Thymus (tissue), 14 donors: ENCODE data around the gene STXBP4. TPM values are rescaled to one million over a fixed set of nuclear protein-coding genes. Genes with fewer than 3 reads are reported as not detected.
A peak's percentile ranks its signal among the peaks of the same experiment; 100 is the strongest.

Source experiments
- DNase-seq, 9 donors: peaks; one replicate each; pipeline ENCODE4 v3.0.0-alpha.2; 2013; ENCODE audit warnings: low spot score in 9 of 9, low read depth in 6 of 9, missing footprints in 1 of 9
- H3K27ac ChIP-seq, 2 donors: one replicate each; pipeline ENCODE4 v1.5.1; 2013; ENCODE audit warnings: control low read depth in 1 of 2, low read depth in 1 of 2, low read length in 1 of 2, mild to moderate bottlenecking in 1 of 2, moderate library complexity in 1 of 2
- H3K27me3 ChIP-seq, 2 donors: one replicate each; pipeline ENCODE4 v1.5.1; 2013; ENCODE audit warnings: low read length in 1 of 2; ENCODE audit not compliant: control insufficient read depth in 2 of 2, insufficient read depth in 1 of 2
- H3K36me3 ChIP-seq, 2 donors: one replicate each; pipeline ENCODE4 v1.5.1; 2013; ENCODE audit warnings: low read length in 1 of 2, mild to moderate bottlenecking in 1 of 2, moderate library complexity in 1 of 2; ENCODE audit not compliant: control insufficient read depth in 2 of 2, insufficient read depth in 2 of 2
- H3K4me1 ChIP-seq, 2 donors: one replicate each; pipeline ENCODE4 v1.5.1; 2013; ENCODE audit warnings: low read length in 2 of 2; ENCODE audit not compliant: control insufficient read depth in 2 of 2, insufficient read depth in 2 of 2
- H3K4me3 ChIP-seq, 2 donors: one replicate each; pipeline ENCODE4 v1.5.1; 2013; ENCODE audit warnings: low read length in 2 of 2, control low read depth in 1 of 2, mild to moderate bottlenecking in 1 of 2
- H3K9me3 ChIP-seq, 2 donors: one replicate each; pipeline ENCODE4 v1.5.1; 2013; ENCODE audit warnings: low read length in 1 of 2, mild to moderate bottlenecking in 1 of 2; ENCODE audit not compliant: control insufficient read depth in 2 of 2, insufficient read depth in 1 of 2
- WGBS: extraction: QIAGEN DNeasy Blood & Tissue Kit; methylation state at CpG from one replicate; pipeline ENCODE4 v1.1.7; 2013; 5-methylcytosine and 5-hydroxymethylcytosine counted together
- long read RNA-seq, 10 donors: transcript quantifications; one replicate each; lab custom pipeline, GENCODE V29; 2026
- polyA plus RNA-seq: library from polyadenylated mRNA; stranded (reverse); fragments of 200-250 nt; gene quantifications from one replicate; pipeline ENCODE4 v1.2.3, GENCODE V29; 2013
- total RNA-seq: library from RNA; stranded (reverse); fragments of 120-200 nt; gene quantifications from one replicate; pipeline ENCODE4 v1.2.4, GENCODE V29; 2013
- donor health status: healthy.

Gene STXBP4, protein sequence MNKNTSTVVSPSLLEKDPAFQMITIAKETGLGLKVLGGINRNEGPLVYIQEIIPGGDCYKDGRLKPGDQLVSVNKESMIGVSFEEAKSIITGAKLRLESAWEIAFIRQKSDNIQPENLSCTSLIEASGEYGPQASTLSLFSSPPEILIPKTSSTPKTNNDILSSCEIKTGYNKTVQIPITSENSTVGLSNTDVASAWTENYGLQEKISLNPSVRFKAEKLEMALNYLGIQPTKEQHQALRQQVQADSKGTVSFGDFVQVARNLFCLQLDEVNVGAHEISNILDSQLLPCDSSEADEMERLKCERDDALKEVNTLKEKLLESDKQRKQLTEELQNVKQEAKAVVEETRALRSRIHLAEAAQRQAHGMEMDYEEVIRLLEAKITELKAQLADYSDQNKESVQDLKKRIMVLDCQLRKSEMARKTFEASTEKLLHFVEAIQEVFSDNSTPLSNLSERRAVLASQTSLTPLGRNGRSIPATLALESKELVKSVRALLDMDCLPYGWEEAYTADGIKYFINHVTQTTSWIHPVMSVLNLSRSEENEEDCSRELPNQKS
- total RNA-seq (7.3 TPM), polyA plus RNA-seq (1.9 TPM)
- long read RNA-seq, donor 1: 0 reads
- long read RNA-seq, donor 2: 0 reads
- long read RNA-seq, donor 3, partial matches to known transcripts: 0 of 2 reads
- long read RNA-seq, donor 3, other reads (novel, unspliced or antisense): 0 of 2 reads
- long read RNA-seq, donor 4: 0 reads
- long read RNA-seq, donor 5, full-length matches to known transcripts: 1 of 1 reads
- long read RNA-seq, donor 5, partial matches to known transcripts: 0 of 1 reads
- long read RNA-seq, donor 5, other reads (novel, unspliced or antisense): 0 of 1 reads
- long read RNA-seq, donor 6: 0 reads
- long read RNA-seq, donor 7: 0 reads
- long read RNA-seq, donor 8: 0 reads
- long read RNA-seq, donor 9, partial matches to known transcripts: 0 of 1 reads
- long read RNA-seq, donor 9, other reads (novel, unspliced or antisense): 0 of 1 reads
- long read RNA-seq, donor 10: 0 reads

DNA sequence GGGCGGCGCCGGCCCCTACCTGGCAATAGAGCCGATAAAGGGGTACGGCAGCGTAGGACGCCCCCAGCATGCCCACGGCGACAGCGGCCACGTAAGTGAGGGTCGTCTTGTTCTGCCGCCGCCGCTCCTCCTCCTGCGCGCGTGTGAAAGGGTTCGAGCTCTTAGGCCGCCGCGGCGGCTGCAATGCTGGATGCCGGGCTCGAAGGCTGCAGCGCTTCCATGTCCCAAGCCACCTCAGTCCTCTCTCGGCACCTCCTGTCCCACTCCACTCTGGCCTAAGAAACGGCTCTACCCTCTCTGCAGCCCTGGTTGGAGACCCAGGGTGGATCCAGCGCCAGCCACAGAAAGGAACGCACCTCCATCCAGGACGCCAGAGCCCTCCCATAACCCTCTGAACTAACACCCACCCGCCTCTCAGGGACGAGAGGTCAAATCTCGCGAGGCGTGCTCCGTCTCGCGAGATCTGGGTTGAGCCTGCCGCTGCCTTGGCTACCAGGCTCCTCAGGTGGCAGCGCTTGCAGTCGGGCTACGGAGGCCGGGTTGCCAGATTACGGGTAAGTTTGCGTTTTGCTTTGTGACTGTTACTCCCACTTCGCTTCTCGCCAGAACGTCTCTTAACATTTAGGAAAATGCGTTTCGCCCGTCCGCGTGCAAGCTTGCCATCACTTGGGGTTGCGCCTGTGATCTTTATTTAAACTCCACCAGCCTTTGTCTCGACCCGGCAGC is at the start of gene STXBP4, which contains the start of gene COX11:
STXBP4 (plus strand) TSS at position 504 of the 726 bp plus-strand sequence. CDS start 17,455 bp downstream, outside the sequence.
COX11 (minus strand) TSS at position 393 of the 726 bp plus-strand sequence; CDS start at position 385, 8 bp downstream.
- no peaks in the 10 kb centered on the region for H3K27me3 ChIP-seq
- WGBS: under 1% methylated on average over 57 of the region's 57 CpGs
- peaks cover 0 to 5% of the 10 kb centered on the region in 2 donors for H3K36me3 ChIP-seq
- H3K4me3 ChIP-seq: peak within 1 kb of the TSS; percentile 75 to 88
- H3K4me1 ChIP-seq: peaks cover 8 to 13% of the 10 kb centered on the region in 2 donors
- peak within 1 kb of the TSS; percentile 87 to 92 for H3K27ac ChIP-seq
- H3K9me3 ChIP-seq: no peaks in the 10 kb centered on the region
- DNase-seq: peak; percentile 93 to 100 (median 99)

DNA sequence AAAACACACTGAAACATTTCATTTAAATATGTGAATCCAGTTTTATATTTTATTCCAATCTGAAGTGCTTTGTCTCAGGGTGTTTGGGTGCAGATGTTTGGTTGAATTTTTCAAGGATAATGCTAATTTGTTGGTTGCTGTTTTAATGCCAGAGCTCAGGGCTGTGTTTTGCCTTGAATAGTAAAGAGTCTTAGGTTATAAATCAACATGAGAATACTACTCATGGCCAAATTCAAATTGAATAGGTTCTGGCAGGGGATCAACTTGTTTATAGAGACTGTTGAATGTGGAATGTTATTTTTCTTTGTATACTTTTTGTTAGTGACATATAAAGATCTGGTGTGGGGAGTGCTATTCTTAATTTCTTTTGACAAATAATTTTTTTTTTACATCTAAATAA is 49.1 kb upstream of the STXBP4 start:
- H3K27ac ChIP-seq: no peak overlapping the region
- DNase-seq: no peak
- no peaks in the 10 kb centered on the region for H3K36me3 ChIP-seq
- peaks cover 0 to 2% of the 10 kb centered on the region in 2 donors for H3K4me1 ChIP-seq
- no peaks in the 10 kb centered on the region for H3K27me3 ChIP-seq
- H3K4me3 ChIP-seq: no peak overlapping the region
- no peaks in the 10 kb centered on the region for H3K9me3 ChIP-seq

DNA sequence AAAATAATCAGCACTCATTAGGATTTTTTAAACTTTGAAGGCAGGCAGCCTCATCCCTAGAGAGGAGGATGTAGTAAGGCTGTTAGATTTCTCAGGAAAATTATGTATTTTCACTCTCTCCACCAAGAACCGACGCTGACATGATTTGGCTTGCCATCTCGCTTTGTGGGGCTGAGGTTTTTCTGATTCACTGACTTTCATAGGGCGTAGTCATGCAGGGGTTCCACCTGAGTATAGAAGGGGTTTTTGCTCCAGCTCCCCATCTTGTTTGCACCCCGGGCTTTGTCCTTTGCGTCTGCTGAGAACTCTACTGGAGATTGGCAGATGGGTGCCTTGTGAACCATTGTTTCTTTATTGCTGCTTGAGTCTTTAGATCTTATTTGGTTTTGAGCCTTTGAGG is 47.7 kb upstream of the STXBP4 start:
- Histone ChIP-seq H3K4me1 (peaks cover 0 to 2% of the 10 kb centered on the region in 2 donors), H3K9me3 (no peaks in the 10 kb centered on the region), H3K36me3 (no peaks in the 10 kb centered on the region), H3K4me3 (no peak overlapping the region), H3K27me3 (no peaks in the 10 kb centered on the region), H3K27ac (no peak overlapping the region)
- no peak for DNase-seq
- WGBS: 94% methylated on average over 6 of the region's 6 CpGs

DNA sequence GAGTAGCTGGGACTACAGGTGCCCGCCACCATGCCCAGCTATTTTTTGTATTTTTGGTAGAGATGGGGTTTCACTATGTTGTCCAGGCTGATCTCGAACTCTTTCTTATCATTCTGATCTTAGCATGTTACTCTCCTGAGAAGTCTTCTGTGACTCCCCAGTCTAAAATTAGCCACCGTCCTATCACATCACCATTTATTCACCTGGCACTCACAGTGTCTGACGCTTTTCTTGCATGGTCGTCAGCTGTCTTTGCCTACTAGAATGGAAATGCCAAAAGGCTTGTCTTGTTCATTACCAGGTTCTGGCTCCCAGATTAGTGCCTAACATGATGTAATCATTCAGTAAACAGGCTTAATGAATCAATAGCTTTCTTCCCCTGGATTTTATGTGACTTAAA is 44.2 kb upstream of the STXBP4 start:
- no peak overlapping the region for H3K27ac ChIP-seq
- H3K36me3 ChIP-seq: no peaks in the 10 kb centered on the region
- no peak overlapping the region for H3K4me3 ChIP-seq
- WGBS: 98% methylated on average over 5 of the region's 5 CpGs
- no peaks in the 10 kb centered on the region for H3K9me3 ChIP-seq
- H3K4me1 ChIP-seq: peaks cover 0 to 2% of the 10 kb centered on the region in 2 donors
- no peaks in the 10 kb centered on the region for H3K27me3 ChIP-seq
- DNase-seq: no peak

DNA sequence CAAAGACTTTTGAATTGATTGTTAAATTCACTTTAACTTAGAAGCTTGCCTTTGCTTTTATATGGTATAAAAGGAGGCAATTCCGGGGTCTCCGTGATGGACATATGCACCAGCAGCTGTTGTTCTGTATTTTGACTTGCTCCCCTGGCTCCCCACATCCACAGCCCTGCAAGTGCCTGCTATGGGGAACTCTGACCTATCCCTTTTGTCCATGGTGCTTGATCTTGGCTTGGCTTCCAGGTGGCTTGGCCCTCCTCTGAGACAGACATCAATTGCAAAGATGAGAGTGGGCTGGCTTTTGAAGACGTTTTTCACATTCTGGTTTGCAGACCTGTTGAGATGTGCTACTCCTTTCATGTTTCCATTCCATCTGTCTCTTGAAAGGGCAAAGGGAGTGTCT is 41.0 kb upstream of the STXBP4 start:
- H3K36me3 ChIP-seq: no peaks in the 10 kb centered on the region
- WGBS: 89% methylated on average over 3 of the region's 3 CpGs

DNA sequence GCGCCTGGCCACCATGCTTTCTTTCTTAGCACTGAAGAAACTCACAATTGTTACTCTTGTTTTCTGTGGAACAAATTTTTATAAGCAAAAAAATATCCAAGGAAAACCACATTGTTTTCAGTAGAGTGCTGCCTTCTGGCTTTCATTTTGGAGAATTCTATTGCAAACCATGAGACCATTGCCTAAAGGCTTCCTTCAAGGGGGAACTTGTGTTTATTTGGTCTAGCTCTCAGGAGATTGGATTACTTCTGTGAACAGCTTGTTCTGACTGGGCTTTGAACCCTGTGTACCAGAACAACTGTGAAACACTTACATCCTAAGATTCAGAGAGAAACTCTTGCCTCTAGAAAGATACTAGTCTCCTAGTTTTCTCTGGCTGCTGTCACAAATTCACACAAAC is 35.9 kb upstream of the STXBP4 start:
- H3K27me3 ChIP-seq: no peaks in the 10 kb centered on the region
- H3K4me3 ChIP-seq: no peak overlapping the region
- no peaks in the 10 kb centered on the region for H3K9me3 ChIP-seq
- no peak overlapping the region for H3K27ac ChIP-seq
- H3K36me3 ChIP-seq: no peaks in the 10 kb centered on the region
- 99% methylated on average over 1 of the region's 1 CpG for WGBS
- no peaks in the 10 kb centered on the region for H3K4me1 ChIP-seq
- DNase-seq: no peak

More for the DNA sequence above, 41.0 kb upstream of the STXBP4 start:
- Histone ChIP-seq H3K27ac (no peak overlapping the region), H3K9me3 (no peaks in the 10 kb centered on the region), H3K4me3 (no peak overlapping the region), H3K27me3 (no peaks in the 10 kb centered on the region), H3K4me1 (no peaks in the 10 kb centered on the region)
- DNase-seq: no peak

DNA sequence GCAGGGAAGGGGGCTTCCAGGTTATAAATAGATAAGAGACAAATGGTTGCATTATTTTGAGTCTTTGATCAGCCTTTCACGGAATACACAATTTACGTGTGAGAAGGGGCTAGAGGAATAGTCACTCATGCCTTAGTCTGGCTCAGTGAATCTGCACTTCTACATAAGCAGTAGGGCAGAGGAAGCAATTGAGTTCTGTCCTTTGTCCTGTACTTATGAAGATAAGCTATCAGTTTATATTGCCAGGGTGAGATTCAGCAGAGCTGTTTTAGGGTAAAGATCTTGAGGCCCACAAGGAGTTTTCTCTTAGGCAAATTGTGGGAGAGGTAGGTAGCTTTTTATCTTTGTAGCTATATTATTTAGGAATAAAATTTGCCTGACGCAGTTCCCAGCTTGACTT is 34.6 kb upstream of the STXBP4 start:
- DNase-seq: no peak
- no peaks in the 10 kb centered on the region for H3K9me3 ChIP-seq
- no peaks in the 10 kb centered on the region for H3K27me3 ChIP-seq
- H3K27ac ChIP-seq: no peak overlapping the region
- no peaks in the 10 kb centered on the region for H3K36me3 ChIP-seq
- no peaks in the 10 kb centered on the region for H3K4me1 ChIP-seq
- no peak overlapping the region for H3K4me3 ChIP-seq
- 98% methylated on average over 3 of the region's 3 CpGs for WGBS

DNA sequence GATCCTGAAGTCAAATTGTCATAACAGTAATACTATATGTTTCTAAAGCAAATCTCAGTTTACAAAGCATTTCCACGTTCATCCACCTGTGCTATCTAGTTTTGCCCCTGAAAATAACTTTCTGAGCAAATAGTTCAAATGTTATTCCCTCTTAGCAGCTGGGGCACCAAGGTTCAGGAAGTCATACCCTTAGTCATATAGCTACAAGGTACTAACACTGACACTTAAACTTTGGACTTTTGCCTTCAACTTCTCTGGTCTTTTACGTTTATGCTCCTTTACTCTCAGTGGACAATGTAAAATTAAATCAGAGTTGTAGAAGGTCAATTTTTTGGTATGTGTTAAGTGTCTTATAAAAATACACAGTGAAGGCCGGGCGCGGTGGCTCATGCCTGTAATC is 33.1 kb upstream of the STXBP4 start:
- H3K27ac ChIP-seq: no peak overlapping the region
- H3K36me3 ChIP-seq: no peaks in the 10 kb centered on the region
- no peaks in the 10 kb centered on the region for H3K27me3 ChIP-seq
- H3K9me3 ChIP-seq: no peaks in the 10 kb centered on the region
- no peaks in the 10 kb centered on the region for H3K4me1 ChIP-seq
- no peak overlapping the region for H3K4me3 ChIP-seq
- 99% methylated on average over 5 of the region's 5 CpGs for WGBS
- no peak for DNase-seq
